Sigmoid colon (tissue), 4 donors: ENCODE data around the gene KRTDAP.

Source experiments
- CTCF ChIP-seq, 4 experiments: fragments of 450-650 bp in 3 of 4; fragments of 200-600 bp in 1 of 4; IDR thresholded peaks; one replicate each; pipeline ENCODE4 v1.5.1; 2016 to 2019; ENCODE audit warnings: antibody characterized with exemption in 4 of 4, mild to moderate bottlenecking in 3 of 4, moderate library complexity in 2 of 4
- EP300 ChIP-seq, 4 donors: sonication (generic); formaldehyde crosslinking; IDR thresholded peaks; one replicate each; pipeline ENCODE4 v1.6.1; 2017; ENCODE audit warnings: antibody characterized with exemption in 4 of 4
- POLR2AphosphoS5 ChIP-seq, 4 donors: sonication (generic); formaldehyde crosslinking; IDR thresholded peaks; one replicate each; pipeline ENCODE4 v1.6.1; 2017; ENCODE audit warnings: antibody characterized with exemption in 4 of 4

GRCh38 chr19:35518313-35518712 is 28.0 kb upstream of the KRTDAP start:
- TF ChIP-seq CTCF (IDR thresholded peaks at IDR 0.05) (no peak), EP300 (IDR thresholded peaks at IDR 0.05) (no peak), POLR2AphosphoS5 (IDR thresholded peaks at IDR 0.05) (no peak)
